Loucy (cell line): Measurements from ENCODE around the gene ACY1.

Experiments
- CTCF ChIP-seq: fragments of 200-600 bp; sonication (generic); conservative IDR thresholded peaks from 2 replicates; pipeline ENCODE4 v1.5.1; 2014; ENCODE audit warnings: mild to moderate bottlenecking, antibody characterized with exemption, low read length
- EZH2phosphoT487 ChIP-seq: fragments of 200-600 bp; IDR thresholded peaks from 2 replicates; pipeline ENCODE4 v1.6.1; 2018; ENCODE audit warnings: antibody characterized with exemption, mild to moderate bottlenecking, moderate library complexity, borderline replicate concordance

- no peak for TF ChIP-seq CTCF
- TF ChIP-seq EZH2phosphoT487 = no peak
Observed at GRCh38 chr3:51968170-51968775, 15.1 kb upstream of the ACY1 start.
